ENCODE results near the gene CCDC146. TPM values are rescaled to one million over a fixed set of nuclear protein-coding genes. Genes with fewer than 3 reads are reported as not detected.

CCDC146 gene
- total RNA-seq, 2 donors from 2014 or later: 3.6 to 12.7 TPM

GRCh38 chr7:77313876-77314480 is 191.6 kb downstream of the CCDC146 start:
- Histone ChIP-seq H3K27me3 (no peaks in the 10 kb centered on the region), H3K4me1 (peaks cover 0 to 42% of the 10 kb centered on the region in 2 donors), H3K9me3 (no peaks in the 10 kb centered on the region), H3K27ac (no peak overlapping the region), H3K36me3 (no peaks in the 10 kb centered on the region), H3K4me3 (no peak overlapping the region)
- TF ChIP-seq, protein P1, sequence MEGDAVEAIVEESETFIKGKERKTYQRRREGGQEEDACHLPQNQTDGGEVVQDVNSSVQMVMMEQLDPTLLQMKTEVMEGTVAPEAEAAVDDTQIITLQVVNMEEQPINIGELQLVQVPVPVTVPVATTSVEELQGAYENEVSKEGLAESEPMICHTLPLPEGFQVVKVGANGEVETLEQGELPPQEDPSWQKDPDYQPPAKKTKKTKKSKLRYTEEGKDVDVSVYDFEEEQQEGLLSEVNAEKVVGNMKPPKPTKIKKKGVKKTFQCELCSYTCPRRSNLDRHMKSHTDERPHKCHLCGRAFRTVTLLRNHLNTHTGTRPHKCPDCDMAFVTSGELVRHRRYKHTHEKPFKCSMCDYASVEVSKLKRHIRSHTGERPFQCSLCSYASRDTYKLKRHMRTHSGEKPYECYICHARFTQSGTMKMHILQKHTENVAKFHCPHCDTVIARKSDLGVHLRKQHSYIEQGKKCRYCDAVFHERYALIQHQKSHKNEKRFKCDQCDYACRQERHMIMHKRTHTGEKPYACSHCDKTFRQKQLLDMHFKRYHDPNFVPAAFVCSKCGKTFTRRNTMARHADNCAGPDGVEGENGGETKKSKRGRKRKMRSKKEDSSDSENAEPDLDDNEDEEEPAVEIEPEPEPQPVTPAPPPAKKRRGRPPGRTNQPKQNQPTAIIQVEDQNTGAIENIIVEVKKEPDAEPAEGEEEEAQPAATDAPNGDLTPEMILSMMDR (IDR thresholded peaks at IDR 0.05): no peak
- no peak for DNase-seq (ENCODE audit: low spot score)

- TF ChIP-seq, protein P1 (IDR thresholded peaks at IDR 0.05): no peak
- no peaks in the 10 kb centered on the region for H3K36me3 ChIP-seq
Measured at GRCh38 chr7:77315182-77315591, 192.8 kb downstream of the CCDC146 start.

DNA sequence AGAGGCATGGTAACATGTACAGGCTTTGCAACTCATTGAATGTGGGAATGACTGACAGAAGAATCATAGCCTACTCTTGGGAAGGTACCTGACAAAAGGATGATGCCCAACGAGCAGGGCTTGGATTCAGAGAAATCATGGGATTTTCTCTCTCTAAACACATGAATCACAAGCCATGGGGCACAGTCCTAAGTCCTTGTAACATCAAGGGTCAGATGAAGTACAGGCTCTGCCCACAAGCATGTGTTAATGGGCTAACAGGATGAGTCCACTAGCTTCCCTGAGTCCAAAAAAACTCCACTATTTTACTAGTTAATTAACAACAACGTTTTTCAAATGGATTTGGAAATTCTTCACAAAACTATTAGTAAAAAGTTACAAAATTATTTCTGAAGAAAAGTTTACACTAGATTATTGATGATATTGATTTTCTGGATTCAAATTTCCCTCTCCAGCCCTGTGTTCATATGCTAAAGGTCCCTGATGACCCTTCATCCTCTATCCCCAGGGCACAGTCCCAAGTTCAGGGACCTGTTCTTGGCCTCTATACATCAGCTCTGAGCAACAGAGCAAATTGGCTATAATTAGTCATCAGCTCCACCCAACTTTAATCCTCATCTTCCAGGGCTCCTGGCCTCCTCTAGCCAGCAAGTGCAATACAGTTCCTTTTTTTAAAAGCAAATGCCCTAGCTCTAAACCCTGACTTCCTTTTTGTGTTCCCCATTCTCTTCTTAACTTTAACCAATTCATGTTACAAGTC is 194.0 kb downstream of the CCDC146 start:
- Histone ChIP-seq H3K4me1 (peaks cover 0 to 38% of the 10 kb centered on the region in 2 donors), H3K36me3 (no peaks in the 10 kb centered on the region), H3K4me3 (no peak overlapping the region), H3K27me3 (no peaks in the 10 kb centered on the region), H3K9me3 (no peaks in the 10 kb centered on the region), H3K27ac (no peak overlapping the region)
- TF ChIP-seq, protein P1 (IDR thresholded peaks at IDR 0.05): no peak
- DNase-seq (ENCODE audit: low spot score): no peak

More at GRCh38 chr7:77315182-77315591, 192.8 kb downstream of the CCDC146 start:
- H3K27me3 ChIP-seq: no peaks in the 10 kb centered on the region
- no peak for DNase-seq (ENCODE audit: low spot score)
- no peak overlapping the region for H3K27ac ChIP-seq
- H3K4me1 ChIP-seq: peaks cover 0 to 29% of the 10 kb centered on the region in 2 donors
- H3K4me3 ChIP-seq: no peak overlapping the region
- no peaks in the 10 kb centered on the region for H3K9me3 ChIP-seq

DNA sequence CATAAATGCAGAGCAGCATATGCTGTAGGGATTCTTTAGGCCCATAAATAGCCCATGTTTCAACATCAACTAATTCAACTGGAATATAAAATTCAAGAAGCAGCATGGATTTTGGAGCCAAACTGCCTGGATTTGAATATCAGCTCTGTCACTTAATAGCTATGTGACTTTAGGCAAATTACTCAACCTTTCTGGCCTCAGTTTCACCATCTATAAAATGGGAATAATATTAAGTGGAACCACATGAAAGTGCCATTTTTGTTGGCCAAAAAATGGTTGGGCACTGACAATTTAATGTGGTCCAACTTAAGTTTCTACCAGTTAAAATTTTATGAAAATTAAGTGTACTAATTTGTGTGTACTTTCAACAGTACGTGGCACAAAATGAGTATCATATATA is 195.6 kb downstream of the CCDC146 start:
- H3K4me1 ChIP-seq: peaks cover 0 to 33% of the 10 kb centered on the region in 2 donors
- H3K36me3 ChIP-seq: no peaks in the 10 kb centered on the region
- H3K9me3 ChIP-seq: no peaks in the 10 kb centered on the region
- no peaks in the 10 kb centered on the region for H3K27me3 ChIP-seq
- H3K27ac ChIP-seq: no peak overlapping the region
- DNase-seq (ENCODE audit: low spot score): no peak
- TF ChIP-seq, protein P1 (IDR thresholded peaks at IDR 0.05): no peak
- no peak overlapping the region for H3K4me3 ChIP-seq

DNA sequence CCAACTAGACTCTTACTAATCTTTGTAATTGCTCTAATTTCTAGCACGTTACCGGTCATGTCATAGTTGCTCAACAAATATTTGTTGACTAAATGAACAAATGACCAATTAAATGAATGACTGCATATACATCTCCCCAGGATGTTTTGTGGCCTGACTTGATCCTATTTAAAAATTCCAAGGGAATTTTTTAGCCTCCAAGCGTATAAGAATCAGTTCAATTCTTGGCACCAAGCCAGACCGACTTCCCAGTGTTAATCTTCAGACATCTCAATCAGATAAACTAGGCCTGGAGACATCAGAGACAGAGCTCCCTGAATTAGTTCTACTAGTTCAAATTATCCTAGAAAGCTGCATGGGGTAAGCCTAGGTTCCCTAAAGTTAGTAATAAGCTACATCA is 197.7 kb downstream of the CCDC146 start:
- Histone ChIP-seq H3K4me3 (no peak overlapping the region), H3K27me3 (no peaks in the 10 kb centered on the region), H3K27ac (no peak overlapping the region), H3K9me3 (no peaks in the 10 kb centered on the region), H3K4me1 (peaks cover 0 to 16% of the 10 kb centered on the region in 2 donors), H3K36me3 (no peaks in the 10 kb centered on the region)
- DNase-seq (ENCODE audit: low spot score): no peak
- TF ChIP-seq, protein P1 (IDR thresholded peaks at IDR 0.05): no peak

Data from right atrium auricular region (tissue), 2 donors.